WERI-Rb-1 (cell line): Measurements from ENCODE around the gene ADAMTS4.
A peak's percentile ranks its signal among the peaks of the same experiment; 100 is the strongest.
"Not testable (repeated sequence)": the region's sequence is repeated elsewhere in the genome, so short reads cannot be mapped to it uniquely, and the experiment has no call there.

ENCODE experiments used
- DNase-seq: peaks from one replicate; pipeline ENCODE4 v3.0.0-alpha.2; 2020
- H3K27ac ChIP-seq: fragments of 250-450 bp; sonication (Bioruptor Pico); 2 replicates; pipeline ENCODE4 v1.5.1; 2020; ENCODE audit warnings: mild to moderate bottlenecking, moderate library complexity
- H3K27me3 ChIP-seq: fragments of 250-450 bp; sonication (Bioruptor Pico); 2 replicates; pipeline ENCODE4 v1.5.1; 2021; ENCODE audit warnings: mild to moderate bottlenecking, low read depth, moderate library complexity; ENCODE audit not compliant: insufficient read depth, severe bottlenecking
- H3K36me3 ChIP-seq: fragments of 250-450 bp; sonication (Bioruptor Pico); 2 replicates; pipeline ENCODE4 v1.5.1; 2020; ENCODE audit warnings: mild to moderate bottlenecking, moderate library complexity
- H3K4me3 ChIP-seq: 2 replicates; pipeline ENCODE4 v1.5.1; 2011; ENCODE audit warnings: low read depth, mild to moderate bottlenecking, control low read depth, low read length
- H3K9me3 ChIP-seq: fragments of 250-450 bp; sonication (Bioruptor Pico); 2 replicates; pipeline ENCODE4 v1.5.1; 2021; ENCODE audit warnings: mild to moderate bottlenecking, moderate library complexity; ENCODE audit not compliant: severe bottlenecking
- TF ChIP-seq, protein P1 (sequence below): IDR thresholded peaks from 2 replicates; pipeline ENCODE4 v1.5.1; 2011; ENCODE audit warnings: low read depth, mild to moderate bottlenecking, control low read depth, inconsistent platforms, low read length

ADAMTS4 gene

GRCh38 chr1:161227196-161227871 is 28.5 kb upstream of the ADAMTS4 start:
- TF ChIP-seq, protein P1, sequence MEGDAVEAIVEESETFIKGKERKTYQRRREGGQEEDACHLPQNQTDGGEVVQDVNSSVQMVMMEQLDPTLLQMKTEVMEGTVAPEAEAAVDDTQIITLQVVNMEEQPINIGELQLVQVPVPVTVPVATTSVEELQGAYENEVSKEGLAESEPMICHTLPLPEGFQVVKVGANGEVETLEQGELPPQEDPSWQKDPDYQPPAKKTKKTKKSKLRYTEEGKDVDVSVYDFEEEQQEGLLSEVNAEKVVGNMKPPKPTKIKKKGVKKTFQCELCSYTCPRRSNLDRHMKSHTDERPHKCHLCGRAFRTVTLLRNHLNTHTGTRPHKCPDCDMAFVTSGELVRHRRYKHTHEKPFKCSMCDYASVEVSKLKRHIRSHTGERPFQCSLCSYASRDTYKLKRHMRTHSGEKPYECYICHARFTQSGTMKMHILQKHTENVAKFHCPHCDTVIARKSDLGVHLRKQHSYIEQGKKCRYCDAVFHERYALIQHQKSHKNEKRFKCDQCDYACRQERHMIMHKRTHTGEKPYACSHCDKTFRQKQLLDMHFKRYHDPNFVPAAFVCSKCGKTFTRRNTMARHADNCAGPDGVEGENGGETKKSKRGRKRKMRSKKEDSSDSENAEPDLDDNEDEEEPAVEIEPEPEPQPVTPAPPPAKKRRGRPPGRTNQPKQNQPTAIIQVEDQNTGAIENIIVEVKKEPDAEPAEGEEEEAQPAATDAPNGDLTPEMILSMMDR: peak; percentile 90

DNA sequence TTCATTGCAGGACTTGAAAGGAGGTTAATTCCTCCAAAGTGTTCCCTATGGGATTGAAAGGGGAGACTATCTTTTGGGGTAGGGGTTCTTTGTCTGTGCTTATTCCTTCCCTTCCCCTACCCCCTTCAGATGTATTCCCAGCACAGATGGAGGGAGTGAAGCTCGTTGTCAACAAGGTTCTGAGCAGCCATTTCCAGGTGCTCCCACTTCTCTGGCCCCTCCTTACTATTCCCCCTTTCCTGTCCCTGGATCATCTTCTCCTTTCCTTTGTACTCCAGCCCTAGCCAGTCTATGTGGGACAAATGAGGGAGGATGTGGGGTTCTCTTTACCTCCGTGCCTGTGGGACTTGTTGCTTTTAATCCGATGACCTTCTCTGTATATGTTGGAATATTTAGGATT is 27.9 kb upstream of the ADAMTS4 start:
- peak overlapping the region; percentile 59 for H3K4me3 ChIP-seq
- peaks cover 24% of the 10 kb centered on the region; the same call in 1 of the 2 replicates for H3K36me3 ChIP-seq
- TF ChIP-seq, protein P1: no peak
- no peak overlapping the region for H3K27ac ChIP-seq
- H3K27me3 ChIP-seq: no peaks in the 10 kb centered on the region
- no peak for DNase-seq
- H3K9me3 ChIP-seq: peaks cover 2% of the 10 kb centered on the region

More at GRCh38 chr1:161227196-161227871, 28.5 kb upstream of the ADAMTS4 start:
- Histone ChIP-seq H3K9me3 (no peaks in the 10 kb centered on the region), H3K27me3 (no peaks in the 10 kb centered on the region), H3K36me3 (peaks cover 24% of the 10 kb centered on the region; the same call in 1 of the 2 replicates), H3K27ac (no peak overlapping the region), H3K4me3 (no peak overlapping the region)
- DNase-seq: peak; percentile 90

GRCh38 chr1:161226320-161226711 is 27.5 kb upstream of the ADAMTS4 start:
- TF ChIP-seq, protein P1: no peak
- Histone ChIP-seq H3K27me3 (no peaks in the 10 kb centered on the region), H3K36me3 (peaks cover 24% of the 10 kb centered on the region; the same call in 1 of the 2 replicates), H3K4me3 (peak overlapping the region; percentile 59), H3K27ac (peak overlapping the region; percentile 63), H3K9me3 (peaks cover 2% of the 10 kb centered on the region)
- no peak for DNase-seq

GRCh38 chr1:161225534-161226319 is 26.9 kb upstream of the ADAMTS4 start, which contains the start of gene TOMM40L:
TSS of gene TOMM40L (plus strand) at chr1:161226060. CDS start at chr1:161226490, 430 bp downstream.
- peaks cover 2% of the 10 kb centered on the region for H3K9me3 ChIP-seq
- peak within 1 kb of the TSS; percentile 59 for H3K4me3 ChIP-seq
- no peaks in the 10 kb centered on the region for H3K27me3 ChIP-seq
- TF ChIP-seq, protein P1: peak; percentile 87
- H3K27ac ChIP-seq: peak within 1 kb of the TSS; percentile 63
- peaks cover 24% of the 10 kb centered on the region; the same call in 1 of the 2 replicates for H3K36me3 ChIP-seq
- peak; percentile 99 for DNase-seq

- H3K27me3 ChIP-seq: no peaks in the 10 kb centered on the region
- H3K27ac ChIP-seq: no peak overlapping the region
- H3K4me3 ChIP-seq: no peak overlapping the region
Measured at GRCh38 chr1:161225178-161225533, 26.3 kb upstream of the ADAMTS4 start.

GRCh38 chr1:161224695-161225087 is 25.8 kb upstream of the ADAMTS4 start:
- not testable (repeated sequence) for H3K9me3 ChIP-seq, H3K27me3 ChIP-seq, H3K4me3 ChIP-seq, DNase-seq, H3K27ac ChIP-seq
- H3K36me3 ChIP-seq: peaks cover 19% of the 10 kb centered on the region; the same call in 1 of the 2 replicates

More at GRCh38 chr1:161225178-161225533, 26.3 kb upstream of the ADAMTS4 start:
- Histone ChIP-seq H3K9me3 (peaks cover 2% of the 10 kb centered on the region), H3K36me3 (peaks cover 23% of the 10 kb centered on the region; the same call in 1 of the 2 replicates)
- TF ChIP-seq, protein P1: no peak
- no peak for DNase-seq
